HG03025 (cell line): ENCODE data around the gene SERPINB1.
"Not testable (repeated sequence)": the region's sequence is repeated elsewhere in the genome, so short reads cannot be mapped to it uniquely, and the experiment has no call there.

Source experiments
- ATAC-seq: cut with Tn5 transposase; IDR thresholded peaks from one replicate; pipeline ENCODE4 v1.9.1; 2021; ENCODE audit warnings: mild to moderate bottlenecking, moderate library complexity; ENCODE audit not compliant: unreplicated experiment, low FRiP score

SERPINB1 gene

DNA sequence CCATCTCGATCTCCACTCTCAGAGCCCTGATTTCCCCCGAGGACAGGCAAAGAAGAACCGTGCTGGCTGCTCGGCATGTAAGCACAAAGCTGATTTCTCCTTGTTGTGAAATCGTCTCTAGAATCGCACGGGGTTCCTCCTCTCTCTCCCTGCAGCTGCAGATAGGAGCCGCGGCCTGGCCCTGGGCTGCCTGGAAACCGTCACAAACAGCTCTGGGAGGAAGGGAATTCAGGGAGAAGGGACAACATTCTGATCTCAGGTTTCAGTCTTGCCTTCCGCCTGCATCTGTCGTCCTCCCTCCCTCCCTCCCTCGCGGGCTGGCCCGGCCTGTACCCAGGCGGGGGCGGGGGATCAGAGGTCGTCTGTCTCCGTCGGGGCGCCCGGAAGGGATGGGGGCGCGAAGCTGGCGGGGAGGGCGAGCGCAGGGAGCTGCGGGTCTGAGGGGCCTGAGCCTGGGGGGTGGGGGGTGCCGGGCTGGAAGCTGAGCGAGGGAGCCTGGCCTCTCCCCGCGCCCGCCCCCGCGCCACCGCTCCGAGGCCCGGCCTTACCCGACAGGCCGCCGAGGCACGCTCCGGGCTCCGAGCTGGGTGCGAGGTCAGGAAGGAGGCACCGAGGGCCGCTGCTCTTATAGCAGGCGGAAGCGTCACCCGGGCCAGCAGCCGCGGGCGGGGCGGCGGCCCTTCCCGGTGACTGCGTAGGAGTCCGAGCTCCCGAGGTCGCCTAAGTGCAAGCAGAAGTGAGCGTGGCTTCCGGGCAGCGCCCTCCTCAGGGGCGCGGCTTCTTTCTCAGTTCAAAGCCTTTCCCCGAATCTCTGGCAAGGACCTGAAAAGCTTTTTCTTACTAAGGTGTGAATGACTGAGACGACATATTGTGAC is at the start of gene SERPINB1:
TSS of gene SERPINB1 (minus strand) at position 600 of the 875 bp plus-strand sequence. CDS start 1,277 bp downstream, outside the sequence.
- ATAC-seq, result no peak

DNA sequence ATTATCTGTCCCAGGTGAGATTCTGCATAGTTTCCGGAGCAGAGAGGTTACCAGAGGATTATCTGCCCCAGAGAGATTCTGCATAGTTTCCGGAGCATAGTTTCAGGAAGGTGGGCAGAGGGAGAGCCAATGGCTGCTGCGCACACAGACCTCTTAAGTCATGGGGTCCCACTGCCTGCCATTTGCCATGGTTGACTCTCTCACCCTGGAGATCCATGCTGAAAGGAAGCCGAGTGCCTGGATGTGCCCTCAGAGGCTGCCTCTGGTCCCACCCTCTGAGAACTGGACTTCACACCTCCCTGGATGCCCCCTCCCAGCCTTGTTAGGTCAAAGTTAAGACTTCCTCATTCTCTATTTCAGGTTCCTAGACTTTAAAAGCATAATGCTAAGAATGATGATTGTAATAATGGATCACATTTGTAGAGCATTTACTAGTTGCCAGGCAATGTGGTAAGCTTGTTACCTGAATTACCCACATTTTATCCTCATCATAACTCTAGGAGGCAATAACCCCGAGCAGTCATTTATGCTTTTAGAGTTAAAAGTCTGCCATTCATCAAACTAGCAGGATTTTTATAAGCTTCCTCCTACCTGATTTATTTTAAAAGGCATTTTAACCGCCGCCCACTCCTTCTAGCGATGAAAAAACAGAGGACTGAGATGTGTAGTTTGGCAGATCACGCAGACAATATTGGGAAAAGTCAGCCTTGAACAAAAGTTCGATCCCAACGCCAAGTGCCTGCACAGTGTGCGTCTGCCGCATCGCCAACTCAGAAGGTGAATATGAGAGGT is 49.5 kb upstream of the SERPINB1 start:
- no peak for ATAC-seq

DNA sequence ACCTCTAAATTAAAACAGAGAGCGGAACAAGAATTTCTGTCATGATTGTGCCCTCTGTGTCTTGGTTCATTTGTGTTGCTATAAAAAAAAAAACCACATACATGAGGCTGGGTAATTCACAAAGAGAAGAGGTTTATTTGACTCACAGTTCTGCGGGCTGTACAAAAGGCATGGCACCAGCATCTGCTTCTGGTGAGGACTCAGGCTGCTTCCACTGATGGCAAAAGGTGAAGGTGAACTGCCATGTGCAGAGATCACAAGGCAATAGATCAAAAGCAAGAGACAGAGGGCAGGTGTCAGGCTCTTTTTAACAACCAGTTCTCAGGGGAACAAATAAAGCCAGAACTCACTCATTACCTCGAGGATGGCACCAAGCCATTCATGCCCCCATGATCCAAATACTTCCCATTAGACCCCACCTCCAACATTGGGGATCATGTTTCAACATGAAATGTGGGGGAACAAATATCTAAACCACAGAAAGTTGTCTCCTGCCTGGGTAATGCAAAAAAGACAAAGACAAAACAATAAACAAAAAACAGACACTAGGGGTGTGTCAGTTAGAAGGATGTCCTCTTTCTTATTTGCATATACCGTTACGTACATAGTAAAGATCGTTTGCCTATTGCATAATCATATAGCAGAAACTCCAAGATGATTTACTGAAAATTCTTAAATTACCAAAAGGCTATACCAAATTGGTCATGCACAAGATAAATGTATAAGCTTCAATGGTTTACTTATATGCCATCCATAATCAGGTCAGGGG is 44.5 kb upstream of the SERPINB1 start:
- no peak for ATAC-seq

DNA sequence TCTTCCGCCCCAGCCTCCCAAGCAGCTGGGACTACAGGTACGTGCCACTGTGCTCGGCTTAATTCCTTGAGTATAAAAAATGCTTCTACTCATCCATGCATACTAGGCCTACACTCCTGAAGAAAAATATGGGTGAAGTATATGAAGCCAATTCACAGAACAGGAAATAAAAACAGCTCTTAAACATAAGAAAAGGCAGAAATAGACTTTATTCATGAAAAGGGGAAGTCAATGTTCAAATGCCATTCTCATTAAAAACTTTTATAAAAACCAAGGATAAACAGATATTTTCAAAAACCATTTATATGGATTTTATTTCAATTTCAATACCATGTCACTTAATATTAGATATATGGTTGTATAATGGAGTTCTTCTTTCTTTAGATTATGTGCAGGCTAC is 43.1 kb upstream of the SERPINB1 start:
- ATAC-seq, result no peak

DNA sequence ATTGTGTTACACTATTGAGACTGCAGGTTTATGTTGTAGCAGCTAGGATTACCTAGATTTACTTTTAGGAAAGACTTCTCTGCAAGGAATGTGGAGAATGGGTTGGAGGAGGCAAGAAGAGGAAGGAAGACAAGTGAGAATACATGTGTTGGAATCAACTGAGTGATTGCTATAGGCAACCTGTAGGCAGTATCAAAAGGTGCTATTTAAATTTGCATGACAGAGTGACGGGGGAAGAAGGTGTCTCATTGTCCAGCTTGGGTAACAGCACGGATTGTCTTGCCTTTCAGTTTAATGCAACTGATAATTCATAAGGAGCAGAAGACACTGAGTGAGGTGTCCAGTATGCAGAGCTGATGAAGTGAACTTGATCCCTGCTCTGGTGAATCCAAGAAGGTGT is 42.0 kb upstream of the SERPINB1 start:
- ATAC-seq, result no peak

DNA sequence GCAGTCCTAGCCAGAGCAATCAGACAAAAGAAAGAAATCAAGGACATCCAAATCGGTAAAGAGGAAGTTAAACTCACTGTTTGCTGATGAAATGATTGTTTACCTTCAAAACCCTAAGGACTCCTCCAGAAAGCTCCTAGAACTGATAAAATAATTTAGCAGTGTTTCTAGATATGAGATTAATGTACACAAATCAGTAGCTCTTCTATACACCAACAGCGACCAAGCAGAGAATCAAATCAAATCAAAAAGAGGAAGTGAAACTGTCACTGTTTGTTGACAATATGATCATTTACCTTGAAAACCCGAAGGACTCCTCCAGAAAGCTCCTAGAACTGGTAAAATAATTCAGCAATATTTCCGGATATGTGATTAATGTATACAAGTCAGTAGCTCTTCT is 39.8 kb upstream of the SERPINB1 start:
- ATAC-seq, result no peak

DNA sequence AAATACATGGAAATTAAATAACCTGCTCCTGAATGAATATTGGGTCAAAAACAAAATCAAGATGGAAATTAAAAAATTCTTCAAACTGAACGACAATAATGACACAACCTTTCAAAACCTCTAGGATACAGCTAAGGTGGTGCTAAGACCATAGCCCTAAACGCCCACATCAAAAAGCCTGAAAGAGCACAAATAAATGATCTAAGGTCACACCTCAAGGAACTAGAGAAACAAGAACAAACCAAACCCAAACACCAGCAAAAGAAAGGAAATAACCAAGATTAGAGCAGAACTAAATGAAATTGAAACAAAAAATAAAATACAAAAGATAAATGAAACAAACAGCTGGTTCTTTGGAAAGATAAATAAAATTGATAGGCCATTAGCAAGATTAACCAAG is 38.5 kb upstream of the SERPINB1 start:
- ATAC-seq, result not testable (repeated sequence)

DNA sequence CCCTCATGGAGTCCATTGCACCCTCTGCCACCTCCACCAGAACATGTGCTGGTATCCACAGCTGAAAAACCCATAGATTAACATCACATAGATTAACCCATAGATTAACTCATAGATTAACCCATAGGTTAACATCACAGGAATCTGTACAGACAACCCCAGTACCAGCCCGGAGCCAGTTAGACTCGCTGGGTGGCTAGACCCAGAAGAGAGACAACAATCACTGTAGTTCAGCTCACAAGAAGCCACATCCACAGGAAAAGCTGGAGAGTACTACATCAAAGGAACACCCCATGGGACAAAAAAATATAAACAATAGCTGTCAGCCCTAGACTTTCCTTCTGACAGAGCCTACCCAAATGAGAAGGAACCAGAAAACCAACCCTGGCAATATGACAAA is 36.3 kb upstream of the SERPINB1 start:
- ATAC-seq, result no peak

DNA sequence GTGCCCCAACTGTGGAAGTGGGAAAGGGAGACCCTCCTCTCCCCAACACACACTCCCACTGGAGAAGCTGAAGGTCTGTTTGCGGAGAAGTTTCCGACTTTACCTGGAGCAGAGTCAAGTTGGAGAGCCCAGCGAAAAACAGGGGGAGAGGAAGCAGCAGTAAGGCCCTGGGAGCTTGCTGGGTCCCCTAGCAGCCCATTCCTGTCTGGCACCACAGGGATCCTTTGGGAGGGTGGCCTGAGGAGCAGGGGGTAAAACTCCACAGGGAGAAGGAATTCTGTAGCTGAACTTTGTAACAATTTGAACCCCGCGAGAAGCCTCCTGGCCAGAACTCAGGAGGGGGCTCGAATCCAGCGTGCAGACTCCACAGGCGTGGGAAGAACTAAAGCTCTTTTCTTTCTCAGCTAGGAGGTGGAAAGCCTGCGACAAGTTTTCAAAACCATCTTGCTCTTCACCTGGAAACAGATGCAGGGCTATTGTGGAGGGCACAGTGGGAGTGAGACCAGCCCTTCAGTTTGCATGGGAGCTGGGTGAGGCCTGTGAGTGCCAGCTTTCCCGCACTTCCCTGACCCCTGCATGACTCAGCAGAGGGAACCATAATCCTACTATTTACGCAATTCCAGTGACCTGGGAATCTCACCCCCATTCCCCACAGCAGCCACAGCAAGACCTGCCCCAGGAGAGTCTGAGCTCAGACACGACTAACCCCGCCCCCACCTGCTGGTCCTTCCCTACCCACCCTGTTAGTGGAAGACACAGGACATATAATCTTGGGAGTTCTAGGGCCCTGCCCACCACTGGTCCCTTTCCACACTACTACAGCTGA is 35.6 kb upstream of the SERPINB1 start:
- no peak for ATAC-seq

DNA sequence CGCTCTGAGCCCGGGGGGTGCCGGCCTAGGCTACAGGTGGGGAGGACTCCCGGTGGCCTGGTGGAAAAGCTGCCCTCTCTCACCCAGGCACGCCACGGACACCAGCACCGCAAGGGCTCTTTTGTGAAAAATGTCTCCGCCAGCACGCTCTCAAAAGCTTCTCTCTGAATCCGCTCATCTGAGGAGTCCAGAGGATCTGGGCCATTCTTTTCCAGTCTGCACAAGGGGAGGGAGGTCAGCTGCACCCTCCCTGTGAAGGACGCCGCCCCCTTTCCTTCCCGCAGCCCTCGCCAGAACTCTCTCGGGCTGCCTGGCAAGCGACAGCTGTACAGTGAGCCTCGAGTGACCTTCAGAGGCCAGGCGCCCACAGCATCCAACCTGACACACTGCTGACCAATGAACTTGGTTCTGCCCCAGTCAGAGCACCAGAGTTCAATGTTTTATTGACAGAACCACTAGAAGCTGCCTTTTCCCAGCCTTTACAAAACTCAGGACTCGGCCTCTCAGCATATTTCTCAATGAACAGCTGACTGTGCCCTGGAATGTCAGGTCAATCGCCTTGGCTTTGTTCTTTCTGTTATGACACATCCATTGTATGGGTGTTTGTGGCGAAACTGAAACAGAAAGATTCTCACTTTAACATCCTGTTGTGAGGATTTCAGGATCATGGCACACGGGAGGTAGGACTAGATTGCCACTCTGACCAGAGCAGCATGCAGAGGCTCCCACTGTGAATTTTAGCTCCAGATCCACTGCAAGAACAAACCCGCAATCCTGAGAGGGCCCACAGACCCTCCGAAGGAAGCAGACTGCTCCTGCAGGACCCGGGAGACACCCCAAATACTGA is 34.8 kb upstream of the SERPINB1 start:
- no peak for ATAC-seq

DNA sequence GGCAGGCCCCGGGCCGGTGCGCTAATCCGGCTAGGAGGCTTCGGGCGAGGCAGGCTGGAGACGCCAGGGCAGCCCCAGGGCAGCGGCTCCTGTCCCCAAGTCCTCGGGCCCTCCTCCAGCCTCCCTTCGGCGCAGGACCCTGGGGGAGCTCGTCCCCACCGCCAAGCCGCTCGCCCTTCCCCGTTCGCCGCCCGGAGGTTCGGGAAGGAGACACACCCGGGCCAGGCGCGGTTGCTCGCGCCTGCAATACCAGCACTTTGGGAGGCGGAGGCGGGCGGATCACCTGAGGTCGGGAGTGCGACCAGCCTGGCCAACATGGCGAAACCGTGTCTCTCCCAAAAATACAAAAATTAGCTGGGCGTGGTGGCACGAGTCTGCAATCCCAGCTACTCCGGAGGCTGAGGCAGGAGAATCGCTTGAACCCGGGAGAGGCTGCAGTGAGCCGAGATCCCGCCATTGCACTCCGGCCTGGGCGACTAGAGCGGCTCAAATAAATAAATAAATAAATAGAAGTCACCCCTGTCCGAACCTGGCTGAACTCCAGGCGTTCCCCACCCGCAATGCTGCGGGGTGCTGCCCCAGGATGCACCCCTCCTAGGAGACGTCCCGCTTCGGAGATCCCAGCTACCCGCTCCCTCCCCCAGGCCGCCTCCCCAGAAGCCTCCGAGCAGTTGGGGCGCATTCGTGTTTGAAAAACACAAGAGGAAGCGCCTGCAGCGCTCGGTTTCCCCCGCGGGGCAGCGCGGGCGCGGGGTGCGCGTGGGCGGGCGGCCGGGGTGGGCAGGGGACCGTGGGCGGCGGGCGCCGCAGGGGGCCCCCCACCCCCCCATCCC is 33.9 kb upstream of the SERPINB1 start:
- ATAC-seq, result no peak

DNA sequence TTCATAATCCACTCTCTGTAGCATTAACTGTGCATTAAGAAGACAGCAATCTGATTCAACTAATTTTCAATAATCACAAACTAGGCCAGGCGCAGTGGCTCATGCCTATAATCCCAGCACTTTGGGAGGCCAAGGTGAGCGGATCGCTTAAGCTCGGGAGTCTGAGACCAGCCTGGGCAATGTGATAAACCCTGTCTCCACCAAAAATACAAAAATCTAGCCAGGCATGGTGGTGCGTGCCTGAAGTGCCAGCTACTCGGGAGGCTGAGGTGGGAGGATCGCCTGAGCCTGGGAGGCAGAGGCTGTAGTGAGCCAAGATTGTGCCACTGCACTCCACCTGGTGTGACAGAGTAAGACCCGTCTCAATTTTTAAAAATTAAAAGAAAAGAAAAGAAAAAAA is 32.0 kb upstream of the SERPINB1 start:
- no peak for ATAC-seq

DNA sequence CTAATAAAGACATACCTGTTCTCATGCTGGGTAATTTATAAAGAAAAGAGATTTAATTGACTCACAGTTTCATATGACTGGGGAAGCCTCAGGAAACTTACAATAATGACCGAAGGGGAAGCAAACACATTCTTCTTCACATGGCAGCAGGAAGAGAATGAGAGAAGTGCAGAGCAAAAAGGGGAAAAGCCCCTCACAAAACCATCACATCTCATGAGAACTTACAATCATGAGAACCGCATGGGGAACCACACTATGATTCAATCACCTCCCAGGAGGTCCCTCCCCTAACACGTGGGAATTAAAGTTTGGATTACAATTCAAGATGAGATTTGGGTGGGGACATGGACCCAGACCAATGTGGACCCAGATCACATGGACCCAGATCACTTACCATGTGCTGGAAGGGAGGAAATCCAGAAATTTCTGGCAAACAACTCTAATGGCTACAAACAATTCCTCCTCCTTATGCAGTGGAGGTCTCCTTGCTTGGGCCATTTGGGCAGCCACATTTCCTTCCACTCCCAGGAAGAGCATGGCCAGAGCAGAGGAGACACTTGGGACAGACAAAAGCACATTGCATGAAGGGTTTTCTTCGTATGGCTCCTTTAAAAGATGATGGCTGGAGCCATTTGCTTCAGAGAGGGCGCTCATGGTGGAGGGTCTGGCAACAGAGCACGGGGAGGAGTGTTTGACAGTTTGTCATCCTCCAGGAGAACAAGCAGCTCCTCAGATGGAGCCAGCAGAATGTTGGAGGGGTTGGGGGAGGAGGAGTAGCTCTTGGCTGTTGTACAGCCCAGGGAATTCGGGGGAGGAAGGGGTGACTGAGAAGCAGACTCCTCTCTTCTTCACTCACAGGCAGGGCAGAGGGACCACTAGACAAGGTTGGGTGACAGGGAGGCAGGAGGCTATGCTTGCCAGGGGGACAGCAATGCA is 31.0 kb upstream of the SERPINB1 start:
- ATAC-seq, result no peak

DNA sequence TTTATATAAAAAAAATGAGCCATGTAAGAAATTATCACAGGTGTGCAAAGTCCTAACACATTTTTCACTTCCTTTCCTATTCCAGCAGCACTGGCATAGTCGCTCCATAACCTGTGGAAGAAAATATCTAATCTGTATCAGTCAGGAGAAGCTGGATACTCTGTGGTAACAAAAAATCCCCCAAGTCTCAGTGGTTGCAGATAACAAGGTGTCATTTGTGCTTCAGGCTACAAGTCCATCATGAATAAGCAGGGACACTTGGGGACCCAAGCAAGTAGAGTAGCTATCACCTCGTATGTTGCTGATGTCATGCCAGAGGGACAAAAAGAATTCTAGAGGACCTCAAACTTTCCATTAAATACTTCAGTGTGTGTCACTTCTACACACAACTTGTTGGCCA is 30.3 kb upstream of the SERPINB1 start:
- no peak for ATAC-seq

DNA sequence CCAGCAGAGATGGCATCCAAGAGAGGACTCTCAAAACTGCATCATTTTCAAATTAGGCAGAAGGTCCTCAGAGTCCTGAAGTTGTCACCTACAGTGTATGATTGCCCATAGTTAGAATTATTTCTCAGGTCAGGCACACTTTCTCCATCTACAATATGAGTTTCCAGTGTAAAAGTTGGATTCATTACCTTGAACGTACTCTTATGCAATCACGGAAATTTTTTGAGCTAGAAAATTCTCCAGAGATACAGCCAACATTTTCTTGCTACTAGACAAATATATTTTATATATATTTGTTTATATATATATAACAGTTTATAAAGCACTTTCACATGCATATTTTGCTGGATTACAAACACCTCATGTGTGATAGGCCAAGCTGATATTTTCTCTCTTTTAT is 29.4 kb upstream of the SERPINB1 start:
- ATAC-seq, result no peak

DNA sequence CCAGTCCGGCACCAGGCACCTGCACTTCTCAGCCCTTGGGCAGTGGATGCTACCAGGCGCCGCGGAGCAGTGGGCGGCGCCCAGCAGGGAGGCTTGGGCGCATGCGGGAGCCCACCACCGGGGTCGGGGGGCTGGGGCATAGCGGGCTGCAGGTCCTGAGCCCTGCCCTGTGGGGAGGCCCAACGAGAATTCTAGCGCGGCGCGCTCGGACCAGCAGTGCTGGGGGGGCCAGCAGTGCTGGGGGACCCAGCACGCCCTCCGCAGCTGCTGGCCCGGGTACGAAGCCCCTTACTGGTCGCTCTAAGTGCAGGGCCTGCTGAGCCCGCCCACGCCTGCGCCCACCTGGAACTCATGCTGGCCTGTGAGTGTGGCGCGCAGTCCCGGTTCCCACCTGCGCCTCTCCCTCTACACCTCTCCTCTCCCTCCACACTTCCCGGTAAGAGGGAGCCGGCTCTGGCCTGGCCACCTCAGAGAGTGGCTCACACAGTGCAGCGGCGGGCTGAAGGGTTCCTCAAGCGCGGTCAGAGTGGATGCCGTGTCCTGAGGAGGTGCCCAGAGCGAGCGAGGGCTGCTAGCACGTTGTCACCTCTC is 28.5 kb upstream of the SERPINB1 start:
- no peak for ATAC-seq

DNA sequence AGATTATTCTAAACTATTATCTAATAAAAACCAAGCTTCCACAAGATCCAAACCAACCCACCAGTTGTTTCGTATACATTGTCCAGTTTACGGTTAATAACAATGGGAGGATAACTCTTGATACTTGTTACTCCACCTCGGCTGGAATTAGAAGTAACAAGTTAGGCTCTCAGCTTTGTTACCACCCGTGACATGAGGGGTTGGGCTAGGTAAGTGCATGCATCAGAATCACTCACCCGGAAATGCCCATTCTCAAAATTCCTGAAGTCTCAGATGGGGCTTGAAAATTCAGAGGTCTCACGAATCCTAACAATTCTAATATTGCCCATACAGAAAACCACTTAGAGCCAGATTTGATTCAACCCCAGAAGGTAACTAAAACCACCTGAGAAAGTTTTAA is 27.0 kb upstream of the SERPINB1 start:
- ATAC-seq, result no peak
